ENCODE results near the gene KANSL1. TPM values are rescaled to one million over a fixed set of nuclear protein-coding genes. Genes with fewer than 3 reads are reported as not detected.
"Not testable (repeated sequence)": the region's sequence is repeated elsewhere in the genome, so short reads cannot be mapped to it uniquely, and the experiment has no call there.

KANSL1 gene
- total RNA-seq, 1 donor from 2014 or later = 61.4 TPM

DNA sequence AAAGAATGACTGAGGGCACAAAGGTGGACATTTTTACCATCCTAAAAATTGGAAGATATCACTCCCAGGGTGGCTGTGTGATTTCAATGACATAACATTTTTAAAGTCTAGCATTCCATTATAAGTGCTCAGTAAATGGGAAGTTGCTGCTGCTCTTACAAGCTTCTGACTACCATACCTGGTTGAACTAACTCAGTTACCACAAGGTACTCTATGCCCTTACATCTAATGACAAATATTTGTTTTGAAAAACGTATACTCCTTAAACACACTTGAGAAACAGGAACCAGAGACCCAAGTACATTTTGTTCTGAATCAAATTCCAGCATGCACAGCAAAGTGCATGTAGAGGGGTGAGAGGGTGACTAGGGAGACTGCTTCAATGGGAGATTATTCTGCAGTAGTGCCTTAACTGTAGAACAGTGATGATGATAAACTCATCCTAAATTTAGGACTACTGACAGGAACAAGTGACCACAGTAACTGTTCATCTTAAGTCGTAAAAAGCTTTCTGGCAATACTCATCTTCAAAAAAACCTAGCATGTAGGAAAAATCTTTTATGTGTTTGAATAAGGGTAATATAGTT lies 83.5 kb downstream of the KANSL1 start:
- no peaks in the 10 kb centered on the region for H3K36me3 Mint-ChIP-seq (ENCODE audit: low read depth)
- no peaks in the 10 kb centered on the region for H3K27me3 Mint-ChIP-seq (ENCODE audit: low read depth)
- no peak overlapping the region for H3K27ac Mint-ChIP-seq (ENCODE audit: unreplicated experiment)
- peaks cover 69% of the 10 kb centered on the region for H3K4me1 Mint-ChIP-seq (ENCODE audit: low read depth)
- no peak overlapping the region for H3K4me3 Mint-ChIP-seq (ENCODE audit: unreplicated experiment)
- no peak for DNase-seq (ENCODE audit: low spot score)
- no peaks in the 10 kb centered on the region for H3K9me3 Mint-ChIP-seq (ENCODE audit: low read depth)
- no peak for TF ChIP-seq CTCF (IDR thresholded peaks at IDR 0.05)

DNA sequence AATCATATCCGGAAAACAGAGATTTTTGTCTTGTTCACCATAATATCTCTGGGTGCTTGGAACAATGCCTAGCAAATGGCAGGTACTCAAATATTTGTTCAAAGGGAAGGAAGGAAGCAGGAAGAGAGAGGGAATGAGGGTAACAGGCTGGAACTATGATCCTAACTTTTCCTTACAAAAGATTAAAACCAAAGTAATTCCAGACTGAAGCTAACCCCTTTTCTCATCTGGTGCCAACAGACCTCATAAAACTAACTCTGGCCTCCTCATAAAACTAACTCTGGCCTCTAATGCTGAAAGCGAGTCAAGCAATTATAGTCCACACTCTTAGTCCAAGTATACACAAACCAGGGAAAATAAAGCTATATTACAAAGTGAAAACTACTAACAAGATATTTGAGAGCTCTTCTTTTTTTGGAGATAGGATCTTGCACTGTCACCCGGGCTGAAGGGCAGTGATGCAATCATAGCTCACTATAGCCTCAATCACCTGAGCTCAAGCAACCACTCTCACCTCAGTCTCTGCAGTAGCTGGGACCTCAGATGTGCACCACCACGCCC lies 84.6 kb downstream of the KANSL1 start:
- no peaks in the 10 kb centered on the region for H3K27me3 Mint-ChIP-seq (ENCODE audit: low read depth)
- no peak for TF ChIP-seq CTCF (IDR thresholded peaks at IDR 0.05)
- no peaks in the 10 kb centered on the region for H3K36me3 Mint-ChIP-seq (ENCODE audit: low read depth)
- peaks cover 66% of the 10 kb centered on the region for H3K4me1 Mint-ChIP-seq (ENCODE audit: low read depth)
- peak overlapping the region; percentile 47 for H3K27ac Mint-ChIP-seq (ENCODE audit: unreplicated experiment)
- DNase-seq (ENCODE audit: low spot score) = no peak
- H3K4me3 Mint-ChIP-seq (ENCODE audit: unreplicated experiment) = no peak overlapping the region
- no peaks in the 10 kb centered on the region for H3K9me3 Mint-ChIP-seq (ENCODE audit: low read depth)

DNA sequence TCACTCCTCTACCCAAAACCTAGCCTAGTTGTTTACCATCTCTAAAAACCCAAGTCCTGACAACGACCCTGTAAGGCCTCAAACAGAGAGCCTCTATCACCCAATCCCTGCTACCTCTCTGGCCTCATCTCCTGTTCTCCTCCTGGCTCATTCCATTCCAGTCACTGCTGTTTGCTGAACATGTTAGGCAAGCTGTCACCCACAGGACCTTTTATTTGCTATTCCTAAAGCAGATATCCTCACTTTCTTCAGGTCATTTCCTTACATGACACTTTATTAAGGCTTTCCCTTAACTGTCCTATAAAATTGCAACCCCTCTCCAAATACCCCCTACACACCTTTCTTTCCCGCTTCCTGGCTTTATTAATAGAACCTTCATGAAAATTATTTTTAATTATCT lies 85.1 kb downstream of the KANSL1 start:
- Mint-ChIP-seq H3K27me3 (ENCODE audit: low read depth) (no peaks in the 10 kb centered on the region), H3K4me3 (ENCODE audit: unreplicated experiment) (no peak overlapping the region), H3K36me3 (ENCODE audit: low read depth) (no peaks in the 10 kb centered on the region), H3K27ac (ENCODE audit: unreplicated experiment) (no peak overlapping the region), H3K9me3 (ENCODE audit: low read depth) (no peaks in the 10 kb centered on the region), H3K4me1 (ENCODE audit: low read depth) (peaks cover 65% of the 10 kb centered on the region)
- DNase-seq (ENCODE audit: low spot score) = no peak
- TF ChIP-seq CTCF (IDR thresholded peaks at IDR 0.05) = no peak

GRCh38 chr17:46106966-46107644 lies 86.1 kb downstream of the KANSL1 start:
- Mint-ChIP-seq H3K36me3 (ENCODE audit: low read depth) (no peaks in the 10 kb centered on the region), H3K9me3 (ENCODE audit: low read depth) (no peaks in the 10 kb centered on the region), H3K4me1 (ENCODE audit: low read depth) (peaks cover 75% of the 10 kb centered on the region), H3K27me3 (ENCODE audit: low read depth) (no peaks in the 10 kb centered on the region), H3K4me3 (ENCODE audit: unreplicated experiment) (no peak overlapping the region), H3K27ac (ENCODE audit: unreplicated experiment) (peak overlapping the region; percentile 3)
- DNase-seq (ENCODE audit: low spot score) = no peak
- no peak for TF ChIP-seq CTCF (IDR thresholded peaks at IDR 0.05)

- Mint-ChIP-seq H3K4me1 (ENCODE audit: low read depth) (peaks cover 66% of the 10 kb centered on the region), H3K27ac (ENCODE audit: unreplicated experiment) (peak overlapping the region; percentile 89)
- H3K4me3 Mint-ChIP-seq (ENCODE audit: unreplicated experiment); H3K27me3 Mint-ChIP-seq (ENCODE audit: low read depth); H3K9me3 Mint-ChIP-seq (ENCODE audit: low read depth); DNase-seq (ENCODE audit: low spot score); H3K36me3 Mint-ChIP-seq (ENCODE audit: low read depth): not testable (repeated sequence)
Observed at GRCh38 chr17:46102806-46103205, 90.4 kb downstream of the KANSL1 start.

GRCh38 chr17:46101785-46102617 lies 91.2 kb downstream of the KANSL1 start:
- not testable (repeated sequence) for H3K9me3 Mint-ChIP-seq (ENCODE audit: low read depth); H3K27me3 Mint-ChIP-seq (ENCODE audit: low read depth); DNase-seq (ENCODE audit: low spot score); H3K36me3 Mint-ChIP-seq (ENCODE audit: low read depth); H3K4me3 Mint-ChIP-seq (ENCODE audit: unreplicated experiment)
- peak overlapping the region; percentile 89 for H3K27ac Mint-ChIP-seq (ENCODE audit: unreplicated experiment)
- H3K4me1 Mint-ChIP-seq (ENCODE audit: low read depth) = peaks cover 66% of the 10 kb centered on the region
